GM12801 (cell line): Measurements from ENCODE around the gene EIF4E1B.

Source experiments
- TF ChIP-seq, protein P1 (sequence below): IDR thresholded peaks from one replicate; pipeline ENCODE4 v1.5.1; 2011; ENCODE audit warnings: control low read depth; ENCODE audit not compliant: insufficient read length; ENCODE audit errors: extremely low read depth

Gene EIF4E1B

GRCh38 chr5:176590035-176590717, 40.3 kb upstream of the EIF4E1B start:
- TF ChIP-seq, protein P1, sequence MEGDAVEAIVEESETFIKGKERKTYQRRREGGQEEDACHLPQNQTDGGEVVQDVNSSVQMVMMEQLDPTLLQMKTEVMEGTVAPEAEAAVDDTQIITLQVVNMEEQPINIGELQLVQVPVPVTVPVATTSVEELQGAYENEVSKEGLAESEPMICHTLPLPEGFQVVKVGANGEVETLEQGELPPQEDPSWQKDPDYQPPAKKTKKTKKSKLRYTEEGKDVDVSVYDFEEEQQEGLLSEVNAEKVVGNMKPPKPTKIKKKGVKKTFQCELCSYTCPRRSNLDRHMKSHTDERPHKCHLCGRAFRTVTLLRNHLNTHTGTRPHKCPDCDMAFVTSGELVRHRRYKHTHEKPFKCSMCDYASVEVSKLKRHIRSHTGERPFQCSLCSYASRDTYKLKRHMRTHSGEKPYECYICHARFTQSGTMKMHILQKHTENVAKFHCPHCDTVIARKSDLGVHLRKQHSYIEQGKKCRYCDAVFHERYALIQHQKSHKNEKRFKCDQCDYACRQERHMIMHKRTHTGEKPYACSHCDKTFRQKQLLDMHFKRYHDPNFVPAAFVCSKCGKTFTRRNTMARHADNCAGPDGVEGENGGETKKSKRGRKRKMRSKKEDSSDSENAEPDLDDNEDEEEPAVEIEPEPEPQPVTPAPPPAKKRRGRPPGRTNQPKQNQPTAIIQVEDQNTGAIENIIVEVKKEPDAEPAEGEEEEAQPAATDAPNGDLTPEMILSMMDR = no peak

DNA sequence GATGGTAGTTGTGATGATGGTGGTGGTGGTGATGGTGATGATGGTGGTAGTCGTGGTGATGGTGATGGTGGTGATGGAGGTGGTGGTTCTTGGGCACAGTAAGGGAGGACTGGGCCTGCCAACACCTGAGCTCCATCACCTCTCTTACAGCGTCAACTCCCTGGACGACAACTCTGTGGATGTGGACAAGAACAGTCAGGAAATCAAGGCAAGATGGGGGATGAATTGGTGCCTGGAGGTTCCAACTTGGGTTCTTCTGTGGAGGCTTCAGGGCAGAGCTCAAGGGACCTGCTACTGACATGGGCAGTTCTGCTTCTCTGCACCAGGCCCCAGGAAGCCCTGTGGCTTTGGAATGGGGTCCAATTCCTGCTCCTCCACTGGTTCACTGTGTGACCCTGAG, 37.9 kb upstream of the EIF4E1B start:
- TF ChIP-seq, protein P1 = no peak

- TF ChIP-seq, protein P1 = no peak
Measured at GRCh38 chr5:176593273-176593869, 37.1 kb upstream of the EIF4E1B start.

- TF ChIP-seq, protein P1 = no peak
Measured at GRCh38 chr5:176594554-176594953, 35.9 kb upstream of the EIF4E1B start.

DNA sequence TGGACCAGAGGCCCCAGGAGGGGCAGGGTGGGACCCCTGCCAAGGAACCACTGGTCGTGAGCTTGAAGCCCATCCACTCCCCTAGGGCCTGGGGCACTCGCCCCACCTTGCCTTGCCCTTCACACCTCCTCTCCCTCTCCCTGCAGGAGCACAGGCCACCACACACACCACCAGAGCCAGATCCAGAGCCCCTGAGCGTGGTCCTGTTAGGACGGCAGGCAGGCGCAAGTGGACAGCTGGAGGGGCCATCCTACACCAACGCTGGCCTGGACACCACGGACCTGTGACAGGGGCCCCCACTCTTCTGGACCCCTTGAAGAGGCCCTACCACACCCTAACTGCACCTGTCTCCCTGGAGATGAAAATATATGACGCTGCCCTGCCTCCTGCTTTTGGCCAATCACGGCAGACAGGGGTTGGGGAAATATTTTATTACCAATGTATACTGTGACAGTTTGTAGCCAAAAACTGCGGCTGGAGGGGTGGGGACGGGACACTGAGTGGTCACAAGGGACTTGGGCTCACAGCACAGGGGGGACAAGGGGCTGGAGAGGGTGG, 35.0 kb upstream of the EIF4E1B start:
- TF ChIP-seq, protein P1 = no peak

- TF ChIP-seq, protein P1 = no peak
Measured at GRCh38 chr5:176596069-176596644, 34.3 kb upstream of the EIF4E1B start.

DNA sequence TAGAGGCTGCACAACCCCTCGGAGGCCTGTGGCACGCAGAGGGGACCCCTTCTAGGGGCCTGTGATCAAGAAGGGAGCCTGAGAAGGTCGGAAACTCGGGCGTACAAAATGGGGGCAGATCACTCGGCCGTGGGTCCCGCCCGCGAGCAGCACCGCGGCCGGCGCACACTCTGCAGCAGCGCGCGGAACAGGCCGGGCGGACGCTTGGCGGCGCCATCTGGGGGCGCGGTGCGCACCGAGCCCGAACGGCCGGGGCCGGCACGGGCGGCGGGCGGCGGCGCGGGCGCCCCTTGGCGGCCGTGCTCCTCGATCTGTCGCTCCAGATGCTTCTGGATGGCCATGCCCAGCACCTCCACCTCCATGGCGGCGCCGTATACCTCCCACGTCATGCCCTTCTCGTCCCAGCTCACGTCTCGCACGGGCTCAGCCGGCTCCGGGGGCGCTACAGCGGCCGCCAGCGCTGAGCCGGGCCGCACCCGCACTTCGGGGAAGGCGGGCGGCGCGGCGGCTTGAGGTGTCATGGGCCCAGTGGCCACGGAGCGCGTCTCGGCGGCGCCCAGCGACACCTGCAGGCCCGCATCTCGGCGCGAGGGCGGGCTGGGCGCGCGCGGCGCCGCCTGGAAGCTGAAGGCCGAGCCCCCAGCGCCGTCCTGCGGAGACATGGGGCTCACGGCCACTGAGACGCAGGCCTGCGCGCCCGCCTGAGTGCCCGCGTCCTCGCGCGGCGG, 33.6 kb upstream of the EIF4E1B start:
- TF ChIP-seq, protein P1 = no peak
